Esophagus muscularis mucosa (tissue), 3 donors: Measurements from ENCODE around the gene SBK1.

Experiments
- CTCF ChIP-seq, 3 experiments: fragments of 200-600 bp in 2 of 3; fragments of 450-650 bp in 1 of 3; sonication (generic) in 2 of 3; IDR thresholded peaks; one replicate each; pipeline ENCODE4 v1.5.1; 2017 to 2019; ENCODE audit warnings: antibody characterized with exemption in 3 of 3, mild to moderate bottlenecking in 2 of 3, moderate library complexity in 1 of 3
- POLR2A ChIP-seq: fragments of 450-650 bp; IDR thresholded peaks from one replicate; pipeline ENCODE4 v1.6.1; 2017; ENCODE audit warnings: antibody characterized with exemption, moderate library complexity, mild to moderate bottlenecking, low read depth

- TF ChIP-seq CTCF (IDR thresholded peaks at IDR 0.05) (no peak), POLR2A (no peak)
These were observed 36.5 kb upstream of the SBK1 start for GRCh38 chr16:28255838-28256237.
